ENCODE measurements around the gene TMEM219.
"Not testable (repeated sequence)": the region's sequence is repeated elsewhere in the genome, so short reads cannot be mapped to it uniquely, and the experiment has no call there.

TMEM219 gene

DNA sequence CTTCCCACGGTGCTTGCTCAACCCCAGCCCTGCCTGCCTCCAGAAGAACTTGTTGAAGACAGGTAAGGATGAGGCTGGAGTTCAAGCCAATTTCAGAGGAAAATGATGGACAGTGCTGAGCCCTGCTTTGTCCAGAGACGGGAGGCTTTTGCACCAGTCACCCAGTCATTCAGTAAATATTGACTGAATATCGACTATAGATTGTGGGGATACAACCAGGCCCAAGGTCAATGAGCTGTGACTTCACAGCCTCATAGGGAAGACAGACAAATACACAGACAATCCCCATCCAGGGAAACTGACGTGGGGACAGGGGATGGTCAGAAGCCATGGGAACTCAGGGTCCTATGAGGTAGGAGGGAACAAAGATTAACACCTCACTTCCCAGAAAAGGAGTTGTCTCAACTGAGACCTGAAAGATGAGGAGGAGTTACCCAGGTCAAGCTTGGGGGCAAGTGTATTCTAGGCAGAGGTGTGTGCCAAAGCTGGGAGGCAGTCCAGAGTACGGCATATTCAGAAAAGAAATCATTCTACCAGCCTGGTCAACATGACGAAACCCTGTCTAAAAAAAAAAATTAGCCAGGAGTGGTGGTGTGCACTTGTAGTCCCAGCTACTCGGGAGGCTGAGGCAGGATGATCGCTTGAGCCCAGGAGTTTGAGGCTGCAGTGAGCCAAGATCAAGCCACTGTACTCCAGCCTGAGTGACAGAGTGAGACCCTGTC lies 54.8 kb downstream of the TMEM219 start:
- no peak for DNase-seq

DNA sequence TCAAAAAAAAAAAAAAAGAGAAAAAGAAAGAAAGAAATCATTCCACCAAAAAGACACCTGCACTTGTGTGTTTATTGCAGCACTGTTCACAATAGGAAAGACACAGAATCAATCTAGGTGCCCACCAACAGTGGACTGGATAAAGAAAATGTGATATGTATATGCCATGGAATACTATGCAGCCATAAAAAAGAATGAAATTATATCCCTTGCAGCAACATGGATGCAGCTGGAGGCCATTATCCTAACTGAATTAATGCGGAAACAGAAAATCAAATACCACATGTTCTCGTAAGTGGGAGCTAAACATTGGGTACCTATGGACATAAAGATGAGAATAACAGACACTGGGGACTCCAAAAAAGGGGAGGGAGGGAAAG lies 55.4 kb downstream of the TMEM219 start:
- no peak for DNase-seq

DNA sequence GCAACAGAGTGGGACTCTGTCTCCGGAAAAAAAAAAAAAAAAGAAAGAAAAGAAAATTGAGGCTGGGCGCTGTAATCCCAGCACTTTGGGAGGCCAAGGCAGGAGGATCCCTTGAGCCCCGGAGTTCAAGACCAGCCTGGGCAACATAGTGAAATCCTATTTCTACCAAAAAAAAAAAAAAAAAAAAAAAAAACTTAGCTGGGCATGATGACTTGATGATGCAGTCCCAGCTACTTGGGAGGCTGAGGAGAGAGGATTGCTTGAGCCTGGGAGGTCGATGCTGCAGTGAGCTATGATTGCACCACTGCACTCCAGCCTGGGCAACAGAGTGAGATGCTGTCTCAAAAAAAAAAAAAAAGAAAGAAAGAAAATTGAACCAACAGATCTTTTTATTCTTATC lies 56.1 kb downstream of the TMEM219 start:
- DNase-seq, result not testable (repeated sequence)

DNA sequence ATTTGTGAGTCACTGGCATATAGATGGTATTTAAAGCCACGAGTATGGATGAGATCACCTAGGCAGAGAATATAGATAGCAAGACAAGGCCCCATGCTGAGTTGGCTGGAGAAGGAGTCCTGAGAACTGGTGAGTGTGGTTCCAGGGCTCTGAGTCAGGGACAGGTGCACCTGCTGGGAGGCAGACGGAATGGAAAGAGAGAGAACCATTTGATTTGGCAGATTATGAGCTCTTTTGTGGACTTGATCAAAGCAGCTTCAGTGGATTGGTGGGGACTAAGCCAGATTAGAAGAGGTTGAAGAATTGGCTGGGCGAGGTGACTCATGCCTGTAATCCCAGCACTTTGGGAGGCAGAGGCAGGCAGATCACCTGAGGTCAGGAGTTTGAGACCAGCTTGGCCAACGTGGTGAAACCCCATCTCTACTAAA lies 56.9 kb downstream of the TMEM219 start:
- no peak for DNase-seq

All from activated CD4-positive, alpha-beta T cell treated with anti-CD3 and anti-CD28 coated beads, Interleukin-2, amount 50 U/mL, for 48 hours (primary cell).